Non-pigmented ciliary epithelial cell (primary cell): ENCODE results near the gene MAGI2.
"Not testable (repeated sequence)": the region's sequence is repeated elsewhere in the genome, so short reads cannot be mapped to it uniquely, and the experiment has no call there.

Experiments
- DNase-seq: peaks from one replicate; pipeline ENCODE4 v3.0.0-alpha.2; 2010; ENCODE audit warnings: low read depth

The MAGI2 gene

DNA sequence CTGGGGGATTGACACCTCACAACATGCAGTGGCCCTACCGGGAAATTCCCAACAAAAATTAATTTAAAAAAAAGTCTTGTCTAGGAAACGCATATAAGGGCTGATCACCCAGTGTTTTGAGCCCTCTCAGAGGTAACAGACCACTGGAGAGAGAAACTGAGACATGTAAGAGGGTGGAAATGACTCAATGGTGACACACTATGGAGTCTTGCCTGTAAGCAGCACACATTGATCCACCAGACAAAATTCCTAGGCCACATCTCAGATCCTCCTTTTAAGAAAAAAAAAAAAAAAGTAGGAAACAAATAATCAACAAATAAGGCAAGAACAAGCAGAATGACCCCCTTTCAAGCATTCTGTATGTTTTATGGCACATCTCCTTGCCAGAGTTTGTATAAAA lies 296.2 kb downstream of the MAGI2 start:
- no peak for DNase-seq

DNA sequence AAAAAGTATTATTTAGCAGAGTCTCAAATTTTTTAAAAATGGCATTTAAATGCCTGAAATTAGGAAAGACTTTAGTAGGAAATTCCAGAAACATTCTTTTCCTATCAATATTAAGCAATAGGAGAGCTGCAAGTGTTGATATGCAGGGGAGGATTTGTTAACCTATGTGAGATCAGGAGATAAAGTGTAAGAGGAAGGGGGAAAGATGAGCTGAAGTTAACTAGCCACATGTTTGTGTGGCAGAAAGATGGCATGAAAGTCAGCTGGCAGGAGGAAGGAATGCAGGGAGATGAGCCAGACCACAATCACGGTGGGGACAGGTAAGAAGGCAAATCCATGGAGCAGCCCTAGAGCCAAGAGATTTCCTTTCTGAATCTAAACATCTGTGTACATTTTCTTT lies 303.6 kb downstream of the MAGI2 start:
- no peak for DNase-seq

DNA sequence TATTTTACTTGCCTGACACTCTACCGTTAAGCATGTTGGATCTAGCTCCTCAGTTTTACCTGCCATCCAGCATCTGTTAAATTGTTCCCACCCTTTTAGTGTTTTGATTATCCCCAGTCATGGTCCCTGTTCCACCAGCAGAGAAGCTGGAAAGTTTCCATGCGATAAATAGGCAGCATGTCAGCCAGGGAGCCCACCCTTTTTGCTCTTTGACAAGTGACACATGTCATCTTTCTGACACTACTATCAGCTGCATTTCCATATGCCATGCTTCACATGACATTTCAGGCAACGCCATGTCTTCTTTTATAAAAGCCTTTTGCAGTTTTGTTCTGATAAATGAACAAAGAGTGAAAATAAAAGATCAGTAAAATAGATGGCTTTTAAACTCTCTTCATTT lies 310.8 kb downstream of the MAGI2 start:
- no peak for DNase-seq

- DNase-seq: no peak
Measured at GRCh38 chr7:79141252-79141651, 312.2 kb downstream of the MAGI2 start.

GRCh38 chr7:79137942-79138341 lies 315.5 kb downstream of the MAGI2 start:
- DNase-seq: no peak

- no peak for DNase-seq
Measured at GRCh38 chr7:79132844-79133451, 320.5 kb downstream of the MAGI2 start.

- DNase-seq: no peak
Measured at GRCh38 chr7:79130715-79131114, 322.8 kb downstream of the MAGI2 start.

GRCh38 chr7:79124331-79124730 lies 329.1 kb downstream of the MAGI2 start:
- DNase-seq: no peak

GRCh38 chr7:79118143-79118542 lies 335.3 kb downstream of the MAGI2 start:
- DNase-seq: no peak

- DNase-seq: no peak
Measured at GRCh38 chr7:79096361-79096805, 357.1 kb downstream of the MAGI2 start.

DNA sequence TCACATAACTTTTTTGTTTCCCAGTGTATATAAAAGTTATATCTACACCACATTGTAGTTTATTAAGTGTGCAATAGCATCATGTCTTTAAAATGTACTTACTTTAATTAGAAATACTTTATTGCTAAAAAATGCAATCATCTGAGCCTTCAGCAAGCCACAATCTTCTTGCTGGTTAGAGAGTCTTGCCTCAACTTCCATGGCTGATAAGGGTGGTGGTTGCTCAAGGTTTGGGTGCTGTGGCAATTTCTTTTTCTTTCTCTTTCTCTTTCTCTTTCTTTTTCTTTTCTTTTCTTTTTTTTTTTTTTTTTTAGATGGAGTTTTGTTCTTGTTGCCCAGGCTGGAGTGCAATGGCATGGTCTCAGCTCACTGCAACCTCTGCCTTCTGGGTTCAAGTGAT lies 360.0 kb downstream of the MAGI2 start:
- no peak for DNase-seq

DNA sequence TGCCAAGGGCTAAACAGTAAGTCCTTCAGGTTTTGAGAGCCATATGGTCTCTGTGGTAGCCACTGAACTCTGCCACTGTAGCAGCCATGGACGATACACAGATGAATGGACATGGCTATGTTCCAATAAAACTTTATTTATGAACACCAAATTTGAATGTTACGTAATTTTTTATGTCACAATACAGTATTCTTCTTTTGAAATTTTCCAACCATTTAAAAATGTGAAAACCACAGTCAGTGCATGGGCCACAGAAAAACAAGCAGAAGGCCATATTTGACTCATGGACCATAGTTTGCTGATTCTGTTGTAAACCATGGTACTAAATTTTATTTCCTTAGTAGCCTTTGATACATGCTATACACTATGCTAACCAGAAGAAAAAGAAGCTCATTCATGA lies 361.8 kb downstream of the MAGI2 start:
- no peak for DNase-seq

GRCh38 chr7:79091011-79091410 lies 362.5 kb downstream of the MAGI2 start:
- no peak for DNase-seq

GRCh38 chr7:79090543-79090942 lies 362.9 kb downstream of the MAGI2 start:
- no peak for DNase-seq

DNA sequence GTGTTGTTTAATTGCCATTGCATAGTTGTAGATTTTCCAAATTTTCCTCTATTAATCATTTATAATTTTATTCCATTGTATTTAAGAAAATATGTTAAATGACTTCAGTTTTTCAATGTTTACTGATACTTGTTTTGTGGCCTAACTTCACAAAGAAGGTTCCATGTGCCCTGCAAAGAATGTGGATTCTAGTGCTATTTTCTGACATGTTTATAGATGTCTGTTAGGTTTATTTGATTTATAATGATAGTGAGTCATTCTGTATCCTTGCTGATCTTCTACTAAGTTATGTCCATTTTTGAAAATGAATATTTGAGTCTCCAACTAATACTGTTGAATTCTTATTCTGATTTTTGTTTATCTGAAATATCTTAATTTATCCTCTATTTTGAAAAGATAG lies 369.0 kb downstream of the MAGI2 start:
- no peak for DNase-seq

GRCh38 chr7:79079919-79080554 lies 373.4 kb downstream of the MAGI2 start:
- DNase-seq: no peak

GRCh38 chr7:79078273-79078672 lies 375.2 kb downstream of the MAGI2 start:
- DNase-seq: no peak

DNA sequence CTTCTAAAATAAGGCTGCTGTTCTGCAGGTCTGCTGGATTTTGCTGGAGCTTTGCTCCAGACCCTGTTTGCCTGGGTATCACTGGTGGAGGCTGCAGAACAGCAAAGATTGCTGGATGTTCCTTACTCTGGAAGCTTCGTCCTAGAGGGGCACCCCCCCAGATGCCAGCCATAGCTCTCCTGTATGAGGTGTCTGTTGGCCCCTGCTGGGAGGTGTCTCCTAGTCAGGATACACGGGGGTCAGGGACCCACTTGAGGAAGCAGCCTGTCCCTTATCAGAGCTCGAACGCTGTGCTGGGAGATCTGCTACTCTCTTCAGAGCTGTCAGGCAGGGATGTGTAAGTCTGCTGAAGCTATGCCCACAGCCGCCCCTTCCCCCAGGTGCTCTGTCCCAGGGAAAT lies 382.3 kb downstream of the MAGI2 start:
- not testable (repeated sequence) for DNase-seq

DNA sequence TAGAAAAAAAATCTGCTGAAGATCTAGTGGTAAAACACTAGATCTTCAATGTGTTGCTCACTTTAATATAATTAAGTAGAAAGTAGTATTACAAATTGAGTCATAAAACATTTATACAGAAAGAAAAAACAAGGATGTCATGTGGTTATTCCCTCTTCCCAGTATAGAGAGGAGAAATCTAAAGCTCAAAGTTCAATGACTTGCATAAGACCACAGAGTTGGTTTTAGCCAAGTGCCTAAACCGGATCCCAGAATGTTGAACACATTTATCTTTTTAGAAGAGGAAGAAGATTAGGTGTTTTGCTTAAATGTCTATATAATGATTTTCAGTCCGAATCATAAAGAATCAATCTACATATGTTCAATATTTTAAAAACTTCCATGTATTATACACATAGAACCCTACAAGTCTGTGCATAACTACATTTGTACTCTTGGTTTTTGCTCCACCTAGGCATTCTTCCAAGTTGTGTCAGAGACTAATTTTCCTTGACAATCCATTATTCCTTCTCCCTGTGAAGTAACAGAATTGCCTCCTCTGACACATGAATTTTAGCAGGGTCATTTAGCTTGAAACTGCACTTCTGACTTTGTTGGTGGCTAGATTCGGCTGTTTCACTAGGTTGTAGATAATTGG lies 389.2 kb downstream of the MAGI2 start:
- DNase-seq: no peak

DNA sequence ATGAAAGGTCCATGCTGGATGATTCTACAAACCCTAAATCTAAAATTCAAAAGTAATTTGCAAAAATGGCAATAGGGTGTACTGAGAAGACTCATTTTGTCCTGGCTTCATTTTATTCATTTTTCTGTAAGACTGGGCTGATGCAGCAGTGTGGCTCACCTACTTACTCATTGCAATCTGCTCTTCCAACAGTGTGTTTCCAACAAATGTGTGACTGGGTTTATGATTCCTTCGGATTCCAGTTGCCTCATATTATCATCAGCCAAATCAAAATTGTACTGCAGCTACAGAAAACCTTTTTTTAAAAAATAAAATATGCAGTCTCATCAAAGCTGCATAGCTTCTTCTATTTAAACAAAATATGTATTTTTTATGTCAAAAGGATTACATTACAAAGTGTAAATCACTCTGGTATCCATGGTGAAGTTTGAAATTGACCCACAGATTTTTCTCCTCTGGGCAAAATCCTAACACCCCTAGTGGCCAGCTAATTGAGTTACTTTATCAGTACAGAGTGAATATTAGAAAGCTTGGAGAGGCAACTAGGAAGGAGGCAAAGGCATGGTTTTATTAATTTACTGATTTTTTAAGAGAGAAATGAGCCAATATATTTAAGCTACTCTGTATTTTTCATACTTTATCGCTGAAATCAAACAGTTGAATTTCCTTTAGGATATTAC lies 390.3 kb downstream of the MAGI2 start:
- DNase-seq: no peak

DNA sequence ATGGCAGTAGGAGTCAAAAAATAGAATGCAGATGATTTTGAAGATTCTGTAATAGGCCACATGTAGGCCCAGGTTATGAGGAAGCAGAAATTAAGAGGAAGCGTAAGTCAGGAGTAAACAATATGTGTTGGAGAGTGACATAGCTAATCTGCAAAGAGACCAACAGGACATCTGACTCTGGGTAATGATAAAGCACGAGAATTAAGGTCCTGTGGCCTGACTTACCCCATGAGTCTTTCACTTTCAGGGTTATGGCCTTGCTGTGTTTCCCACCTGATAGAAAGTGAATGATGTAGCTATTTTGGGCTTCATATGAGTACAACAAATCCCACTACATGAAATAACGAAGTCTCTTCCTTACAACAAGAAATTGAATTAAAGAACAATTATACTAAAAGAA lies 393.0 kb downstream of the MAGI2 start:
- DNase-seq: no peak

DNA sequence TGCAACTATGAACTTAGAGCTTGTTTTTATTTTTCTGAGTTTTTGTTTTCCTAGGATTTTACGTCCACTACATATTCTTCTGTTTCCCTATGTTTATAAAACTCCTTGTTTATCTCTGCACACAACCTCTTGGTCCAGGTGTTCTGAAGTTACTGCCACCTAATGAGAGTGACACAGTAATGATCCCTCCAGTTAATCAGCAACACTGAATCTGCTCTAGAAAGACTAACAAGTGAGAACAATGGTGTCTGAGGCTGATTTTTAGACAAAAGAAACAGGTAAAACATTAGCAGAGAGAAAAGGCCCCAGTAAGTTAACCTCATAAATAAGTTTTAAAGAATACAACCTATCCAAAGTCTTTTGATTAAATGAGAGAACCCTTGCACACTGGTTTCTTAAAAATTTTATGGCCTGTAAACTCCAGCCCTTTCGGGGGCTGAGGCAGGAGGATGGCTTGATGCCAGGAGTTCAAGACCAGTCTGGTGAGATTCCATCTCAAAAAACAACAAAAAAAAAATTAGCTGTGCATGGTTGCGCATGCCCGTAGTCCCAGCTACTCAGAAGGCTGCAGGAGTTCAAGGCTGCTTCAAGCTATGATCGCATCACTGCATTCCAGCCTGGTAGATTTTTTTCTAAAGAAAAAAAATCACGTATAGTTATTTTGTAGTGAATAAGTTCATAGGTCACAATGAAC lies 397.6 kb downstream of the MAGI2 start:
- DNase-seq: no peak

- DNase-seq: no peak
Measured at GRCh38 chr7:79051915-79052314, 401.6 kb downstream of the MAGI2 start.
